GM12801 (cell line): Measurements from ENCODE around the gene HMCN2.

Experiments
- CTCF ChIP-seq: IDR thresholded peaks from one replicate; pipeline ENCODE4 v1.5.1; 2011; ENCODE audit warnings: control low read depth; ENCODE audit not compliant: insufficient read length; ENCODE audit errors: extremely low read depth

HMCN2 gene

GRCh38 chr9:130405657-130406257 lies 140.2 kb downstream of the HMCN2 start:
- TF ChIP-seq CTCF: no peak

- no peak for TF ChIP-seq CTCF
Observed at GRCh38 chr9:130406278-130406895, 140.8 kb downstream of the HMCN2 start.

GRCh38 chr9:130407916-130408663 lies 142.5 kb downstream of the HMCN2 start:
- no peak for TF ChIP-seq CTCF

- no peak for TF ChIP-seq CTCF
Observed at GRCh38 chr9:130408669-130409068, 143.1 kb downstream of the HMCN2 start.

- no peak for TF ChIP-seq CTCF
Observed at GRCh38 chr9:130409246-130409645, 143.7 kb downstream of the HMCN2 start.

GRCh38 chr9:130410443-130410842 lies 144.9 kb downstream of the HMCN2 start:
- no peak for TF ChIP-seq CTCF

- TF ChIP-seq CTCF: no peak
Observed at GRCh38 chr9:130411566-130411915, 146.0 kb downstream of the HMCN2 start.
